Body of pancreas (tissue), 4 donors: ENCODE results near the gene NFIC. TPM values are rescaled to one million over a fixed set of nuclear protein-coding genes. Genes with fewer than 3 reads are reported as not detected.

Experiments
- ATAC-seq: fragments of 150-250 bp; one replicate; pipeline ENCODE4 v1.9.1; 2016
- DNase-seq, 4 donors: peaks; one replicate each; pipeline ENCODE4 v3.0.0-alpha.2; 2019
- H3K27ac ChIP-seq, 4 donors: fragments of 200-600 bp; sonication (generic); 1 replicate in 3 of 4; 2 replicates in 1 of 4; pipeline versions ENCODE4 v1.5.1 to v1.6.1; 2016 to 2019; ENCODE audit warnings: mild to moderate bottlenecking in 1 of 4, mixed read lengths in 1 of 4, moderate library complexity in 1 of 4
- H3K27me3 ChIP-seq, 2 donors: fragments of 200-600 bp; sonication (generic); one replicate each; pipeline ENCODE4 v1.6.0; 2016; ENCODE audit warnings: mild to moderate bottlenecking in 1 of 2
- H3K36me3 ChIP-seq, 2 donors: fragments of 200-600 bp; sonication (generic); replicated peaks in 1 of 2; 2 replicates each; pipeline ENCODE4 v1.5.1; 2016; ENCODE audit warnings: low read depth in 2 of 2; ENCODE audit not compliant: insufficient read depth in 1 of 2
- H3K4me1 ChIP-seq: fragments of 200-600 bp; sonication (generic); one replicate; pipeline ENCODE4 v1.6.0; 2016
- H3K4me3 ChIP-seq, 2 donors: fragments of 200-600 bp; sonication (generic); 1 replicate in 1 of 2; 2 replicates in 1 of 2; pipeline ENCODE4 v1.5.1; 2016 to 2019
- H3K9me3 ChIP-seq, 3 donors: fragments of 200-600 bp; sonication (generic); 1 replicate in 2 of 3; 2 replicates in 1 of 3; pipeline ENCODE4 v1.5.1; 2016
- CTCF ChIP-seq, 7 experiments: fragments of 450-650 bp in 4 of 7; fragments of 200-600 bp in 3 of 7; sonication (generic) in 3 of 7; IDR thresholded peaks; one replicate each; pipeline ENCODE4 v1.5.1; 2016 to 2019; ENCODE audit warnings: antibody characterized with exemption in 7 of 7
- POLR2A ChIP-seq, 3 donors: fragments of 450-650 bp; IDR thresholded peaks; one replicate each; pipeline ENCODE4 v1.6.1; 2016; ENCODE audit warnings: antibody characterized with exemption in 3 of 3, mild to moderate bottlenecking in 2 of 3
- WGBS, 2 donors: methylation state at CpG; one replicate each; pipeline ENCODE4 v1.1.5; 2017; 5-methylcytosine and 5-hydroxymethylcytosine counted together
- intact Hi-C: fragments of 100-400 bp; cut with DNase I; formaldehyde crosslinking; loops from one replicate; pipeline ENCODE4 v1.15.1; 2023
- total RNA-seq, 2 donors: library from RNA; depleted of rRNA; stranded (reverse); fragments of >200 nt; gene quantifications; one replicate each; pipeline ENCODE4 v1.1.0, GENCODE V29; 2016

NFIC gene
- total RNA-seq, 2 donors from 2014 or later: 178 to 186 TPM

- intact Hi-C loops: no loop called here
- DNase-seq (no peak), ATAC-seq (no peak)
- no peaks in the 10 kb centered on the region for H3K36me3 ChIP-seq
- peaks cover 0 to 27% of the 10 kb centered on the region in 2 donors for H3K27me3 ChIP-seq
- no peak for TF ChIP-seq CTCF (IDR thresholded peaks at IDR 0.05)
- TF ChIP-seq POLR2A (IDR thresholded peaks at IDR 0.05): no peak
- WGBS, 2 donors: 39 to 47% methylated on average over 7 of the region's 7 CpGs
- H3K4me3 ChIP-seq: no peak overlapping the region
- no peaks in the 10 kb centered on the region for H3K9me3 ChIP-seq
- peaks cover 10% of the 10 kb centered on the region for H3K4me1 ChIP-seq
- H3K27ac ChIP-seq: no peak overlapping the region
These were observed 112.9 kb downstream of the NFIC start for GRCh38 chr19:3479177-3479833.

DNA sequence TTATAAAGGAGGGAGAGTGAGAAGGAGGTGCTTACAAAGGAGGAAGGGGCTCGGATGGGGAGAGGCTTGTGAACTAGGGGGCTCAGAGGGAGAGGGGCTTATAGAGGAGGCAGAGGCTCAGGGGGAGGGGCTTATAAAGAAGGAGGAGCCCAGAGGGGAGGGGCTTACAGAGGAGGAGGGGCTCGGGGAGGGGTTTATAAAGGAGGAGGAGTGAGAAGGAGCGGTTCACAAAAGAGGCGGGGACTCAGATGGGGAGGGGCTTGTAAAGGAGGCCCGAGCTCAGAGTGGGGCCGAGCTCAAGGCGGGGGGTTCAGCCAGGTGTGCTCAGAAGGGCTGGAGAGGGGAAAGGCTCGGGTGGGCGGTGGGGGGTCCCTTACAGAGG lies 113.4 kb downstream of the NFIC start:
- Histone ChIP-seq H3K9me3 (no peaks in the 10 kb centered on the region), H3K27me3 (peaks cover 0 to 27% of the 10 kb centered on the region in 2 donors), H3K4me1 (peaks cover 7% of the 10 kb centered on the region), H3K27ac (no peak overlapping the region), H3K36me3 (no peaks in the 10 kb centered on the region), H3K4me3 (no peak overlapping the region)
- 37 to 38% methylated on average over 9 of the region's 9 CpGs for WGBS, 2 donors
- no peak for DNase-seq
- intact Hi-C loops: no loop called here
- ATAC-seq: no peak
- TF ChIP-seq POLR2A (IDR thresholded peaks at IDR 0.05) (no peak), CTCF (IDR thresholded peaks at IDR 0.05) (no peak)

- no peak for TF ChIP-seq POLR2A (IDR thresholded peaks at IDR 0.05)
- TF ChIP-seq CTCF (IDR thresholded peaks at IDR 0.05): no peak
- Histone ChIP-seq H3K4me1 (peaks cover 7% of the 10 kb centered on the region), H3K9me3 (no peaks in the 10 kb centered on the region), H3K27ac (no peak within 1 kb of the TSS), H3K36me3 (no peaks in the 10 kb centered on the region), H3K4me3 (no peak within 1 kb of the TSS), H3K27me3 (peaks cover 0 to 27% of the 10 kb centered on the region in 2 donors)
- WGBS, 2 donors: 37 to 50% methylated on average over 7 to 26 of the region's 27 CpGs
- DNase-seq (peak in 1 of 4 donors; percentile 57), ATAC-seq (peak; percentile 16)
- intact Hi-C loops: no loop called here
These were observed 114.2 kb downstream of the NFIC start, which contains the start of gene SMIM24 for GRCh38 chr19:3480383-3481091. Gene SMIM24, minus strand, starts transcription at chr19:3480525. Its CDS starts 62 bp downstream, at chr19:3480463.

DNA sequence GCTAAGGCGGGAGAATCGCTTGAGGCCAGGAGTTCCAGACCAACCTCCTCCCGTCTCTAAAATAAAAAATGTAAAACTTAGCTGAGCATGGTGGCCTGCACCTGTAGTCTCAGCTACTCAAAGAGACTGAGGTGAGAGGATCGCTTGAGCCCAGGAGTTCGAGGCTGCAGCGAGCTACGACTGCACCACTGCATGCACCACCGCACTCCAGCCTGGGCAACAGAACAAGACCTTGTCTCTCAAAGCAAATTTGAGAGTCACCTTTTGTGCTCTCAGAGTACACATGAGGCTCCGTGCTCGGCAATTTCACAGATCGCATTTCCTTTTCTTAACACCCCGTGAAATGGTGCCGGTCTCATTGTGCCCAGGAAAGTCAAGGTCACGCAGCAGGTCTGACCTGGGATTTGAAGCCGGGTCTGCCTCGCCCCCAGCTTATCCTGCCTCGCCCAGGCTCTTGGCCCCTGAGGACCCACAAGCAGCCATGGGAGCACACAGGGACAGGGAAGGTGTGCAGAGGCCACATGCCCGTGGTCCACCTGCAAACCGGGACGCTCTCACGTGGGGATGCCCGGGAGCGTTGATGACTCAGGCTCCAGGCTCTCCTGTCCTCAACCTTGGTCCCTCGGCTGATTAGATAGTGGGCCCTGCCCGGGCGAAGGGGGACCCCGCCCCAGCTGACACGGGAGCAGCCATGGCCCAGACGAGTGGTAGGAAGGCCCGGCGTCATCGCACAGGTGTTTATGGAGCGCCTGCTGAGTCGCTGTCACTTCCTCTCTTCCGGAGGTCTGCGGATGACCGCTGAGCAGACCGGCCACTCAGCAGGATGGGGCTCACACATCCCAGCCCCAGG lies 115.1 kb downstream of the NFIC start:
- ATAC-seq (no peak), DNase-seq (peak in 1 of 4 donors; percentile 29)
- H3K9me3 ChIP-seq: no peaks in the 10 kb centered on the region
- no peak overlapping the region for H3K4me3 ChIP-seq
- no peak for TF ChIP-seq POLR2A (IDR thresholded peaks at IDR 0.05)
- TF ChIP-seq CTCF (IDR thresholded peaks at IDR 0.05): no peak
- H3K4me1 ChIP-seq: peaks cover 7% of the 10 kb centered on the region
- H3K36me3 ChIP-seq: no peaks in the 10 kb centered on the region
- intact Hi-C loops: no loop called here
- 51 to 63% methylated on average over 14 to 38 of the region's 38 CpGs for WGBS, 2 donors
- H3K27ac ChIP-seq: no peak overlapping the region
- peaks cover 0 to 27% of the 10 kb centered on the region in 2 donors for H3K27me3 ChIP-seq
